GM19397 (cell line): ENCODE measurements around the gene DYSF.

ENCODE experiments used
- ATAC-seq: cut with Tn5 transposase; IDR thresholded peaks from one replicate; pipeline ENCODE4 v1.9.1; 2021; ENCODE audit warnings: mild to moderate bottlenecking, moderate library complexity; ENCODE audit not compliant: unreplicated experiment

Gene DYSF

GRCh38 chr2:71564790-71565189 is 111.4 kb downstream of the DYSF start:
- ATAC-seq = no peak

- no peak for ATAC-seq
Observed at GRCh38 chr2:71566372-71566771, 113.0 kb downstream of the DYSF start.

- no peak for ATAC-seq
Observed at GRCh38 chr2:71567625-71568024, 114.3 kb downstream of the DYSF start.

- ATAC-seq = no peak
Observed at GRCh38 chr2:71568103-71568502, 114.7 kb downstream of the DYSF start.

GRCh38 chr2:71570511-71570910 is 117.2 kb downstream of the DYSF start:
- no peak for ATAC-seq

- ATAC-seq = no peak
Observed at GRCh38 chr2:71570951-71571460, 117.6 kb downstream of the DYSF start.

- ATAC-seq = no peak
Observed at GRCh38 chr2:71571945-71572344, 118.6 kb downstream of the DYSF start.

GRCh38 chr2:71575966-71576365 is 122.6 kb downstream of the DYSF start:
- no peak for ATAC-seq

GRCh38 chr2:71576541-71576940 is 123.2 kb downstream of the DYSF start:
- no peak for ATAC-seq

- no peak for ATAC-seq
Observed at GRCh38 chr2:71577209-71577608, 123.8 kb downstream of the DYSF start.

GRCh38 chr2:71578767-71579342 is 125.5 kb downstream of the DYSF start:
- ATAC-seq = no peak

- no peak for ATAC-seq
Observed at GRCh38 chr2:71581026-71581425, 127.7 kb downstream of the DYSF start.

GRCh38 chr2:71583876-71584275 is 130.5 kb downstream of the DYSF start:
- ATAC-seq = no peak

GRCh38 chr2:71586471-71586870 is 133.1 kb downstream of the DYSF start:
- no peak for ATAC-seq

- no peak for ATAC-seq
Observed at GRCh38 chr2:71587509-71588073, 134.2 kb downstream of the DYSF start.

GRCh38 chr2:71588497-71589170 is 135.3 kb downstream of the DYSF start:
- no peak for ATAC-seq

GRCh38 chr2:71589763-71590162 is 136.4 kb downstream of the DYSF start:
- no peak for ATAC-seq

- no peak for ATAC-seq
Observed at GRCh38 chr2:71591044-71591443, 137.7 kb downstream of the DYSF start.

GRCh38 chr2:71592181-71592711 is 138.9 kb downstream of the DYSF start:
- no peak for ATAC-seq

- ATAC-seq = no peak
Observed at GRCh38 chr2:71595569-71595968, 142.2 kb downstream of the DYSF start.

GRCh38 chr2:71596011-71596410 is 142.7 kb downstream of the DYSF start:
- no peak for ATAC-seq

- no peak for ATAC-seq
Observed at GRCh38 chr2:71597756-71598155, 144.4 kb downstream of the DYSF start.
